A673 (cell line): Measurements from ENCODE around the gene ZNF775.

Experiments
- EZH2 ChIP-seq: fragments of 200-600 bp; sonication (generic); IDR thresholded peaks from 2 replicates; pipeline ENCODE4 v1.6.1; 2017; ENCODE audit warnings: borderline replicate concordance, low read depth, mild to moderate bottlenecking, mixed read lengths, antibody characterized with exemption, low read length; ENCODE audit not compliant: poor library complexity, severe bottlenecking
- TF ChIP-seq, protein P1 (sequence below): fragments of 300-800, 200-600 bp; sonication (generic); conservative IDR thresholded peaks from 2 replicates; pipeline ENCODE4 v1.5.1; 2017; ENCODE audit warnings: low read depth, mild to moderate bottlenecking, antibody characterized with exemption, low read length, moderate library complexity, mixed read lengths

GRCh38 chr7:150340875-150341262 is 38.3 kb upstream of the ZNF775 start:
- TF ChIP-seq, protein P1, sequence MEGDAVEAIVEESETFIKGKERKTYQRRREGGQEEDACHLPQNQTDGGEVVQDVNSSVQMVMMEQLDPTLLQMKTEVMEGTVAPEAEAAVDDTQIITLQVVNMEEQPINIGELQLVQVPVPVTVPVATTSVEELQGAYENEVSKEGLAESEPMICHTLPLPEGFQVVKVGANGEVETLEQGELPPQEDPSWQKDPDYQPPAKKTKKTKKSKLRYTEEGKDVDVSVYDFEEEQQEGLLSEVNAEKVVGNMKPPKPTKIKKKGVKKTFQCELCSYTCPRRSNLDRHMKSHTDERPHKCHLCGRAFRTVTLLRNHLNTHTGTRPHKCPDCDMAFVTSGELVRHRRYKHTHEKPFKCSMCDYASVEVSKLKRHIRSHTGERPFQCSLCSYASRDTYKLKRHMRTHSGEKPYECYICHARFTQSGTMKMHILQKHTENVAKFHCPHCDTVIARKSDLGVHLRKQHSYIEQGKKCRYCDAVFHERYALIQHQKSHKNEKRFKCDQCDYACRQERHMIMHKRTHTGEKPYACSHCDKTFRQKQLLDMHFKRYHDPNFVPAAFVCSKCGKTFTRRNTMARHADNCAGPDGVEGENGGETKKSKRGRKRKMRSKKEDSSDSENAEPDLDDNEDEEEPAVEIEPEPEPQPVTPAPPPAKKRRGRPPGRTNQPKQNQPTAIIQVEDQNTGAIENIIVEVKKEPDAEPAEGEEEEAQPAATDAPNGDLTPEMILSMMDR, result no peak
- TF ChIP-seq EZH2, result no peak
